ENCODE results near the gene ATP5F1B. TPM values are rescaled to one million over a fixed set of nuclear protein-coding genes. Genes with fewer than 3 reads are reported as not detected.

Gene ATP5F1B
- total and polyA plus RNA-seq, 9 of the 15 experiments (the other 6 are each of a cell fraction or from before 2014, with no cell fraction given): 908 to 3,125 (median 1,482) TPM

DNA sequence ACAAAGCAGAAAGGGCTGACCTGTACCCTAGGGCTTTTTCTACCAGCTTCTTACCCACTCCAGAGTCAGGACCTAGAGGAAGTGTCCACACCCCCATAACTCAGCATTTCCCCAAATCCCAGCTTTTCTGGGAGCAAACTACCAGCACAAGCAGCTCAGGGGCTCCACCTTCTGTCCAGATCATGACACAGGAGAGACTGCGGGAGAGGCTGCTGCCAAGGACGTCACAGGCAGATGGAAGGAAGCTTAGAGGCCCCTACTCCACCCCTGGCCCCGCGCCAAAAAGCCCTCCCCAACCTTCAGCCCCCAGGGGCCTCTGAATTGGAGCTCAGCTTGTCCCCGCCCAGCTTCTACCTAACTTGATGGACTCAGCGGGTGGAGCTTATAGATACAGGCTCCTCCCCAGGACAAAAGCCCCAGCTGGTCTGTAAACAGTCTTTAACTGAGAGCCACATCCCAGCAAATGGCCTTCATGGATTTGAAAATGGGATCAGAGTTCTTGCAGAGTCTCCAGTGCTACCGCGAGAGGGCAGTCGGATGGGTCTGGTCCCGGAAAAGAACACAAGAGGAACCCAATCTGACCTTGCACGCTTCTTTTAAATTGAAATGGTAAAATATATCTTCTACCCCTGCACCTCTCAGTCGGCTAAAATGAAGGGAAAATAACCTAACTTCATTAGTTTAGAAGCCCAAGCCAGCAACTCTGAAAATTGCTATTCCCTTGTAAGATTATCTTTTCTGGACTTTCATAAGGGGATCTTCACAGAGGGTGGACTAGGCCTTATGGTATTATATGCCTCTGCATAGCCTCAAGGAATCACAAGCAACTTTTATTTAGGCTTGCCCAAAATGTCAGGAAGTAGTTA is 8.9 kb downstream of the ATP5F1B start (continued):
- TF ChIP-seq, protein P1, sequence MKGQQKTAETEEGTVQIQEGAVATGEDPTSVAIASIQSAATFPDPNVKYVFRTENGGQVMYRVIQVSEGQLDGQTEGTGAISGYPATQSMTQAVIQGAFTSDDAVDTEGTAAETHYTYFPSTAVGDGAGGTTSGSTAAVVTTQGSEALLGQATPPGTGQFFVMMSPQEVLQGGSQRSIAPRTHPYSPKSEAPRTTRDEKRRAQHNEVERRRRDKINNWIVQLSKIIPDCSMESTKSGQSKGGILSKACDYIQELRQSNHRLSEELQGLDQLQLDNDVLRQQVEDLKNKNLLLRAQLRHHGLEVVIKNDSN (CRISPR knock-in tag; IDR thresholded peaks at IDR 0.05): no peak
- TF ChIP-seq U2AF2 (optimal IDR thresholded peaks at IDR 0.05; ENCODE audit: low read depth, low read length) (no peak), ZNF408 (CRISPR knock-in tag; IDR thresholded peaks at IDR 0.05; ENCODE audit: low read depth) (no peak), NFE2 (IDR thresholded peaks at IDR 0.05; ENCODE audit: low read depth) (peak; percentile 25), NFIC (IDR thresholded peaks at IDR 0.05) (peak; percentile 100), KLF1 (tag; IDR thresholded peaks at IDR 0.05) (no peak), ZNF436 (CRISPR knock-in tag; IDR thresholded peaks at IDR 0.05) (no peak), SMAD4 (CRISPR knock-in tag; conservative IDR thresholded peaks at IDR 0.05) (no peak), ZFX (CRISPR knock-in tag; IDR thresholded peaks at IDR 0.05) (peak; percentile 43; the same call in 1 of the 2 replicates), SMARCE1 (IDR thresholded peaks at IDR 0.05) (no peak), DIDO1 (tag; IDR thresholded peaks at IDR 0.05; ENCODE audit: low read depth) (0 out of 2 replicates have a peak, but pooled peaks have one; percentile 20), SRSF3 (IDR thresholded peaks at IDR 0.05; ENCODE audit: insufficient read depth, low read length) (no peak), DDX20 (tag; IDR thresholded peaks at IDR 0.05; ENCODE audit: low read depth) (no peak), KLF6 (CRISPR knock-in tag; IDR thresholded peaks at IDR 0.05; ENCODE audit: borderline replicate concordance) (0 out of 2 replicates have a peak, but pooled peaks have one; percentile 12), FOS (IDR thresholded peaks at IDR 0.05; ENCODE audit: extremely low read depth, insufficient read length) (no peak), NCOA6 (IDR thresholded peaks at IDR 0.05) (no peak)
- TF ChIP-seq, protein P2, sequence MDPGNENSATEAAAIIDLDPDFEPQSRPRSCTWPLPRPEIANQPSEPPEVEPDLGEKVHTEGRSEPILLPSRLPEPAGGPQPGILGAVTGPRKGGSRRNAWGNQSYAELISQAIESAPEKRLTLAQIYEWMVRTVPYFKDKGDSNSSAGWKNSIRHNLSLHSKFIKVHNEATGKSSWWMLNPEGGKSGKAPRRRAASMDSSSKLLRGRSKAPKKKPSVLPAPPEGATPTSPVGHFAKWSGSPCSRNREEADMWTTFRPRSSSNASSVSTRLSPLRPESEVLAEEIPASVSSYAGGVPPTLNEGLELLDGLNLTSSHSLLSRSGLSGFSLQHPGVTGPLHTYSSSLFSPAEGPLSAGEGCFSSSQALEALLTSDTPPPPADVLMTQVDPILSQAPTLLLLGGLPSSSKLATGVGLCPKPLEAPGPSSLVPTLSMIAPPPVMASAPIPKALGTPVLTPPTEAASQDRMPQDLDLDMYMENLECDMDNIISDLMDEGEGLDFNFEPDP (CRISPR knock-in tag; IDR thresholded peaks at IDR 0.05): no peak
- TF ChIP-seq, protein P3, sequence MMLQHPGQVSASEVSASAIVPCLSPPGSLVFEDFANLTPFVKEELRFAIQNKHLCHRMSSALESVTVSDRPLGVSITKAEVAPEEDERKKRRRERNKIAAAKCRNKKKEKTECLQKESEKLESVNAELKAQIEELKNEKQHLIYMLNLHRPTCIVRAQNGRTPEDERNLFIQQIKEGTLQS (IDR thresholded peaks at IDR 0.05): no peak; the same call in 1 of the 2 replicates
- TF ChIP-seq, protein P3 (CRISPR knock-in tag; conservative IDR thresholded peaks at IDR 0.05): peak; percentile 79; the same call in 1 of the 2 replicates
- TF ChIP-seq, protein P4, sequence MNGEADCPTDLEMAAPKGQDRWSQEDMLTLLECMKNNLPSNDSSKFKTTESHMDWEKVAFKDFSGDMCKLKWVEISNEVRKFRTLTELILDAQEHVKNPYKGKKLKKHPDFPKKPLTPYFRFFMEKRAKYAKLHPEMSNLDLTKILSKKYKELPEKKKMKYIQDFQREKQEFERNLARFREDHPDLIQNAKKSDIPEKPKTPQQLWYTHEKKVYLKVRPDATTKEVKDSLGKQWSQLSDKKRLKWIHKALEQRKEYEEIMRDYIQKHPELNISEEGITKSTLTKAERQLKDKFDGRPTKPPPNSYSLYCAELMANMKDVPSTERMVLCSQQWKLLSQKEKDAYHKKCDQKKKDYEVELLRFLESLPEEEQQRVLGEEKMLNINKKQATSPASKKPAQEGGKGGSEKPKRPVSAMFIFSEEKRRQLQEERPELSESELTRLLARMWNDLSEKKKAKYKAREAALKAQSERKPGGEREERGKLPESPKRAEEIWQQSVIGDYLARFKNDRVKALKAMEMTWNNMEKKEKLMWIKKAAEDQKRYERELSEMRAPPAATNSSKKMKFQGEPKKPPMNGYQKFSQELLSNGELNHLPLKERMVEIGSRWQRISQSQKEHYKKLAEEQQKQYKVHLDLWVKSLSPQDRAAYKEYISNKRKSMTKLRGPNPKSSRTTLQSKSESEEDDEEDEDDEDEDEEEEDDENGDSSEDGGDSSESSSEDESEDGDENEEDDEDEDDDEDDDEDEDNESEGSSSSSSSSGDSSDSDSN (IDR thresholded peaks at IDR 0.05; ENCODE audit: borderline replicate concordance in 1 of 2, low read depth in 2 of 2, low read length in 2 of 2): 0 out of 4 replicates have a peak, but pooled peaks of 1 of the 2 experiments have one; percentile 41
